ENCODE measurements around the gene CWC25.

The CWC25 gene

DNA sequence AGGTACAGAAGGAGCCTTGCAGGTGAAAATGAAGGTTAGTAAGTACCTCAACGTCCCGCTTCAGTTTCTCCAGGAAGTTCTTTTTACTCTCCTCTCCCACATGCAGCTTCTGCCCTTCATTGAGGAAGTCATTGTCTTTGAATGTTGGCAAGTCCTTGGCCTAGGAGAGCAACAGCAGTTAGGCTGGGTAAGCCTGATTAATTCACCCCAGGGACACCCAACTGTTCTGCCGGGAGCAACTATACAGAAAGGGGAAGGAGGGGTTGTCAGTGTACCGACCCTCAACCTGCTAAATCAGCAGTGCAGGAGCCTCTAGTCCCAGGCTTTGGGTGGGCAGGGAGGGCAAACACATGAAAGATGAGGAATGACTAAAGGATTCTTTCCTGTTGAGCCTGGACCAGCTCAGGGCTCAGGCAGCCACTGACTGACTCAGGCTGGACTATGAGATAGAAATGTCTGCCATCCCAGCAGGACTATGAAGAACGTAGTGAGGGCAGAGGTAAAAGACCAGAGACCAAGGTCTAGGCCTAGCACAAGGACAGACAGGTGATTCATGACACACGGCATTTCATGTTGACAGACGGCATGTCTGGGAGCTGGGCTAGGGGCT, 47.4 kb downstream of the CWC25 start:
- Histone ChIP-seq H3K9me3 (ENCODE audit: control insufficient read depth, insufficient read depth, low read depth, low read length) (no peaks in the 10 kb centered on the region), H3K4me1 (ENCODE audit: control insufficient read depth, insufficient read depth, low read length) (no peaks in the 10 kb centered on the region), H3K4me3 (ENCODE audit: low read depth, low read length) (no peak overlapping the region), H3K9ac (ENCODE audit: low read length) (no peak overlapping the region), H3K27ac (ENCODE audit: low read depth, low read length) (no peak overlapping the region), H3K36me3 (ENCODE audit: control insufficient read depth, insufficient read depth, low read length) (peaks cover 93% of the 10 kb centered on the region), H3K27me3 (ENCODE audit: control insufficient read depth, insufficient read depth, low read length) (no peaks in the 10 kb centered on the region)

DNA sequence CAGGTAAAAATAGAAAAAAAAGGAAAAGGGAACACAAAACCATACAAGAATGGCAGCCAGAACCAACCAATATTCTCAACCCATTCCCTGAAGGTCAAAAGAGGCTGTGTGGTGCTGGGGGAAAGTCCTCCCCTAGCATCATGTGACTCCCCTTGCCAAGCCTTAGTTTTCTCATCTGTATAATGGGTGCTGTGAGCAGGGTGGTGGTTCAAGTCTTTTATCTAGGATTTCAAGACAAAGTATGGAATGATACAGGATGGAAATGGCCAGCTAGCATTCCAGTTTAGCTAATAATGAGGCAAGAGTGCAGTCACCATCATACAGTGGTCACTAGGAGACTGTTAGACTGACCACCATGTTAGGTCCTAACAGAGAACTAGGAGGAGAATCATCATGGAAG, 51.9 kb downstream of the CWC25 start:
- H3K9ac ChIP-seq (ENCODE audit: low read length): no peak overlapping the region
- peaks cover 92% of the 10 kb centered on the region for H3K36me3 ChIP-seq (ENCODE audit: control insufficient read depth, insufficient read depth, low read length)
- H3K4me1 ChIP-seq (ENCODE audit: control insufficient read depth, insufficient read depth, low read length): no peaks in the 10 kb centered on the region
- no peak overlapping the region for H3K27ac ChIP-seq (ENCODE audit: low read depth, low read length)
- no peak overlapping the region for H3K4me3 ChIP-seq (ENCODE audit: low read depth, low read length)
- no peaks in the 10 kb centered on the region for H3K9me3 ChIP-seq (ENCODE audit: control insufficient read depth, insufficient read depth, low read depth, low read length)
- no peaks in the 10 kb centered on the region for H3K27me3 ChIP-seq (ENCODE audit: control insufficient read depth, insufficient read depth, low read length)

DNA sequence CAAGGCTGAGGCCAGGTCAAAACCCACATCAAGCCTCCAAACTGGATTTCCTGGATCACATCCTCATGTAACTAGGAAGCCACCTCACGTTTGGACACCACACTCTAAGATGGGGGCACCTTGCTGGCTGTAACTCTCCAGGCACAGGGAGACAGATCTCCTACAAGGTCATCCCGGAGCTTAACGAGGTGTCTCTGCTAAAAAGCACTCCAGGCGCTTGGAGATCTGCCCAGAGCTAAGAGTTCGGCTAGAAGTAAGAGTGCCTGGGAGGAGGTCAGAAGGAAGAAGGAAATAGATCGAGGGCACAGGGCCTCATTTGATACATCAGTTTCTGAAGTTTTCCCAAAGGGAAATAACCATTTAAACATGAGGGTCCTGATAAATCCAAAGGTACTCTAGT, 56.7 kb downstream of the CWC25 start:
- Histone ChIP-seq H3K9me3 (ENCODE audit: control insufficient read depth, insufficient read depth, low read depth, low read length) (no peaks in the 10 kb centered on the region), H3K27ac (ENCODE audit: low read depth, low read length) (no peak overlapping the region), H3K4me3 (ENCODE audit: low read depth, low read length) (no peak overlapping the region), H3K4me1 (ENCODE audit: control insufficient read depth, insufficient read depth, low read length) (no peaks in the 10 kb centered on the region), H3K36me3 (ENCODE audit: control insufficient read depth, insufficient read depth, low read length) (peaks cover 96% of the 10 kb centered on the region), H3K27me3 (ENCODE audit: control insufficient read depth, insufficient read depth, low read length) (no peaks in the 10 kb centered on the region), H3K9ac (ENCODE audit: low read length) (no peak overlapping the region)

DNA sequence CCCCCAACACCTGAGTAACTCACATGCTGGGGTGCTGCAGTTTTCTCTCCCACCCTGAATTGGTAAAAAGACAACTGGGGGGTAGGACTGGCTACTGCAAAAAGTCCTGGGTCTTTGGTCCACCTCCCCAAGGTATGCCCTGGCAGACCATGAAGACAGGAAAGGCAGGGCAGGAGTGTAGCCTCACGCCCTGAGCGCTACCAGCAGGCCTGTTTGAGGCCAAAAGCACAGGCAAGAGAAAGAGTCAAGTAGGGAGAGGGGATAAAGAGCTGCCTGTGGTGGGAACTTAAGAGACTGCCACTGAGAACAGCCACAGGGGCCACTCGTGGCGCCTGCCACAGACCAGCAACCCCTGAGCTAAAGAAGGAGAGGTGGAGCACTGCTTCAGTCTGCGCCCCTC, 58.8 kb downstream of the CWC25 start:
- H3K36me3 ChIP-seq (ENCODE audit: control insufficient read depth, insufficient read depth, low read length): peaks cover 94% of the 10 kb centered on the region
- no peak overlapping the region for H3K27ac ChIP-seq (ENCODE audit: low read depth, low read length)

DNA sequence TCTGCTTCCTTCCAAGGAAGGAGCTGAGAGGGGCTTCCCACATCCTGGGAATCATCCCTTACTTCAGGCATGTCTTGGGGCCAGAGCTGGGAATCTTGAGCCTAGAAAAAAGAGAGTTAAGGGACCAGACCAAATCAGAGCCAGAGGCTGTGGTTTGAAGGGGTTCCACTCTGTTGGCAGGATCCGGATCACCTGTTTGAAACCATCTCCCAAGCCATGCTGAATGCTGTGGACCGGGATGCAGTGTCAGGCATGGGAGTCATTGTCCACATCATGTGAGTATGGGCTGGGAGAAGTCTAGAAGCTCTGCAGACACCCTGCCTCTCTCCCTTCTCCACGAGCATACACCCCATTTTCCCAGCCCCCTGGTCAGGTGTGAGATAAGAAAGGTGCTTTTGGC, 62.9 kb downstream of the CWC25 start:
- no peak overlapping the region for H3K27ac ChIP-seq (ENCODE audit: low read depth, low read length)
- peaks cover 84% of the 10 kb centered on the region for H3K36me3 ChIP-seq (ENCODE audit: control insufficient read depth, insufficient read depth, low read length)
- H3K9me3 ChIP-seq (ENCODE audit: control insufficient read depth, insufficient read depth, low read depth, low read length): no peaks in the 10 kb centered on the region
- no peaks in the 10 kb centered on the region for H3K27me3 ChIP-seq (ENCODE audit: control insufficient read depth, insufficient read depth, low read length)
- H3K9ac ChIP-seq (ENCODE audit: low read length): no peak overlapping the region
- no peaks in the 10 kb centered on the region for H3K4me1 ChIP-seq (ENCODE audit: control insufficient read depth, insufficient read depth, low read length)
- no peak overlapping the region for H3K4me3 ChIP-seq (ENCODE audit: low read depth, low read length)

More for the DNA sequence above, 58.8 kb downstream of the CWC25 start:
- Histone ChIP-seq H3K9ac (ENCODE audit: low read length) (no peak overlapping the region), H3K27me3 (ENCODE audit: control insufficient read depth, insufficient read depth, low read length) (no peaks in the 10 kb centered on the region), H3K4me1 (ENCODE audit: control insufficient read depth, insufficient read depth, low read length) (no peaks in the 10 kb centered on the region), H3K9me3 (ENCODE audit: control insufficient read depth, insufficient read depth, low read depth, low read length) (no peaks in the 10 kb centered on the region), H3K4me3 (ENCODE audit: low read depth, low read length) (no peak overlapping the region)

DNA sequence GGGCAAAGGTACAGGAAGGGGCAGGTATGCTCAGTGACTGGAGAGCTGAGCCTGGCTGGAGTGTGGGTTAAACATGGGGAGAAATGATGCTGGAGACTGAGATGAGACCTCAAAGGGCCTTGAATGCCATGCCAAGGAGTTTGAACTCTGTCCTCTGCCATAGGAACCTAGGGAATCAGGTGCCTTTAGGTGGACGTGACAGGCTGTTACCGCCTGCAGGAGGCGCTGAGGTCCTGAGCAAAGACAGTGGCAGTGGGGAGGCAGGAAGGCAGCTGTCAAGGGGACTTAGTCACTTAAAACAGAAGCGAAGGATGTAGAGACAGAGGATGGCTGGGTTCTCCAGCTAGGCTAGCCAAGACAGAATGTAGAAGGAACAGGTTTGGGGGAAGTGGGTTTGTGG, 63.5 kb downstream of the CWC25 start:
- Histone ChIP-seq H3K4me1 (ENCODE audit: control insufficient read depth, insufficient read depth, low read length) (no peaks in the 10 kb centered on the region), H3K4me3 (ENCODE audit: low read depth, low read length) (no peak overlapping the region), H3K36me3 (ENCODE audit: control insufficient read depth, insufficient read depth, low read length) (peaks cover 77% of the 10 kb centered on the region)

DNA sequence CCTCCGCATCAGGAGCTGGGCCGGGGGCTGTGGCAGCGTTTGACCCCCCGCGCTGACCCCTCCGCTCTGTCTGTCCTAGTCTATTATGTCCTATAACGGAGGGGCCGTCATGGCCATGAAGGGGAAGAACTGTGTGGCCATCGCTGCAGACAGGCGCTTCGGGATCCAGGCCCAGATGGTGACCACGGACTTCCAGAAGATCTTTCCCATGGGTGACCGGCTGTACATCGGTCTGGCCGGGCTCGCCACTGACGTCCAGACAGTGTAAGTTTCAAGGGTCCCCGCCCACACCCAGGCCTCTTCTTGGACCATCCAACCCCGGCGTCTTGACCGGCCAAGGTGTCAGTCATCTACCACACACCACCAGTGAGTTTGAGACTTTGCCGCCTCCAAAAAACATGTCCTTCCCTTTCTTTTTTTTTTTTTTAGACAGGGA, 72.0 kb downstream of the CWC25 start:
- H3K4me1 ChIP-seq (ENCODE audit: control insufficient read depth, insufficient read depth, low read length): 0 out of 2 replicates have a peak, but pooled peaks cover 4% of the 10 kb centered on the region
- no peaks in the 10 kb centered on the region for H3K9me3 ChIP-seq (ENCODE audit: control insufficient read depth, insufficient read depth, low read depth, low read length)
- H3K27ac ChIP-seq (ENCODE audit: low read depth, low read length): peak overlapping the region; percentile 36; the same call in 1 of the 2 replicates
- peaks cover 30% of the 10 kb centered on the region for H3K36me3 ChIP-seq (ENCODE audit: control insufficient read depth, insufficient read depth, low read length)
- peak overlapping the region; percentile 90 for H3K9ac ChIP-seq (ENCODE audit: low read length)
- peaks cover 8% of the 10 kb centered on the region for H3K27me3 ChIP-seq (ENCODE audit: control insufficient read depth, insufficient read depth, low read length)
- H3K4me3 ChIP-seq (ENCODE audit: low read depth, low read length): peak overlapping the region; percentile 87

More for the DNA sequence above, 63.5 kb downstream of the CWC25 start:
- Histone ChIP-seq H3K9ac (ENCODE audit: low read length) (no peak overlapping the region), H3K27me3 (ENCODE audit: control insufficient read depth, insufficient read depth, low read length) (no peaks in the 10 kb centered on the region), H3K9me3 (ENCODE audit: control insufficient read depth, insufficient read depth, low read depth, low read length) (no peaks in the 10 kb centered on the region), H3K27ac (ENCODE audit: low read depth, low read length) (no peak overlapping the region)

DNA sequence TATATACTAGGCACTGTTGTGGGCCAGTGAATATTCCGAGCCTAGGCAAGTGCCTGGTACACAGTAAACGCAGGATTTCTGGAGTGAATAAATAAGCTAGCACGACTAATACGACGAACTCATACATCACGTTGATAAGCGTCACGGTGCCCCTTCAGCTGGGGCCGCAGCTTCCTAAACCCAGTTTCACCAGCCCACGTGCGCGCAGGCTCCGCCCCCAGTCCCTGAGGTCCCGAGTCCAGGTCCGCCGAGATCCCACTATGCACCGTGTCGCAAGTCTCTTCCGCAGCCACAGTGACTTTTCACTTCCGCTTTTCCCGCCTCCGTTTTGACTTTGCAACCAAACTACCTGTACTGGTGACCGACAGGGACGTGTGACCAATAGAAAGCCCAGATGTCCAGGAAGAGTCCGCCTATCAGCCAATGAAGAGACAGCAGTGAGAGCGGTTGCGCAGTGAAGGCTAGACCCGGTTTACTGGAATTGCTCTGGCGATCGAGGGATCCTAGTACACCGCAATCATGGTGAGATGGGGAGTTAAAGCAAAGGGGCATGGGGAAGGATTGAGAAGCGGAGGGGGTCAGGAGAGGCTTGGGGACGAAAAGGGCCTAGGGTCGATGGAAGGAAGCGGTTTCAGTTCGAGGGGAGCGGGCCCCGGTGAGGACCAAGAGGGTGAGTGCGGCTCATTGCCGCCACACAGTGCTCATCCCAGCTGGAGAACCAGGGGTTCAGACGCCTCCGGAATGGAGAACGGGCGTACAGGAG, 72.6 kb downstream of the CWC25 start, which contains the start of gene PSMB3:
Gene PSMB3, plus strand, starts transcription at position 434 of the 763 bp plus-strand sequence. Its CDS starts 86 bp downstream, at position 520.
- peaks cover 8% of the 10 kb centered on the region for H3K27me3 ChIP-seq (ENCODE audit: control insufficient read depth, insufficient read depth, low read length)
- peak within 1 kb of the TSS; percentile 87 for H3K4me3 ChIP-seq (ENCODE audit: low read depth, low read length)
- H3K36me3 ChIP-seq (ENCODE audit: control insufficient read depth, insufficient read depth, low read length): peaks cover 25% of the 10 kb centered on the region
- peak within 1 kb of the TSS; percentile 36; the same call in 1 of the 2 replicates for H3K27ac ChIP-seq (ENCODE audit: low read depth, low read length)
- H3K4me1 ChIP-seq (ENCODE audit: control insufficient read depth, insufficient read depth, low read length): 0 out of 2 replicates have a peak, but pooled peaks cover 4% of the 10 kb centered on the region
- no peaks in the 10 kb centered on the region for H3K9me3 ChIP-seq (ENCODE audit: control insufficient read depth, insufficient read depth, low read depth, low read length)
- H3K9ac ChIP-seq (ENCODE audit: low read length): peak within 1 kb of the TSS; percentile 90

DNA sequence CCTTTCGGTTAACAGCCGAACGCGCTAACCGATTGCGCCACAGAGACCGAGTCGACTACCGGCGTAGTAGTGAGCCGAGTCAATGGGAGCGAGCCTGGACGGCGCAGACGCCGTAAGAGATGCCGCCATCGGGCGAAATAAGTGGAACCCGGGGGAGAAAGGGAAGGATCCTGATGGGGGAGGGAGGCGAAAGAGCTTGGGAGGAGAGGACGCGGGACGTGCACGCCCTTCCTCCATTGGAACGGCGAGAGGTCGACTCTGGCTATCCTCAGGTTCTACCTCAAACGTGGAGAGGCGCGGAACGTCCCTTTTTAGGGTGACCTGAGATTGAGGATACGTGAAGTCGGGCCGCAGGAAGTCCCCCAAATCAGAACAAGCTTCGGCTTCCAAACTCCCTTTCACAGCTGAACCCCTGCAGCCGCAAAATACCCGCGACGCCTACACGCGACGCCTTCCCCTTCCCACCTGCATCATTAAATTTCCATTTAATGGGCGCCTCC, 73.3 kb downstream of the CWC25 start:
- Histone ChIP-seq H3K36me3 (ENCODE audit: control insufficient read depth, insufficient read depth, low read length) (peaks cover 25% of the 10 kb centered on the region), H3K4me3 (ENCODE audit: low read depth, low read length) (peak overlapping the region; percentile 87), H3K9ac (ENCODE audit: low read length) (peak overlapping the region; percentile 83), H3K9me3 (ENCODE audit: control insufficient read depth, insufficient read depth, low read depth, low read length) (no peaks in the 10 kb centered on the region), H3K27me3 (ENCODE audit: control insufficient read depth, insufficient read depth, low read length) (peaks cover 8% of the 10 kb centered on the region), H3K27ac (ENCODE audit: low read depth, low read length) (peak overlapping the region; percentile 20; the same call in 1 of the 2 replicates), H3K4me1 (ENCODE audit: control insufficient read depth, insufficient read depth, low read length) (peaks cover 5% of the 10 kb centered on the region)

DNA sequence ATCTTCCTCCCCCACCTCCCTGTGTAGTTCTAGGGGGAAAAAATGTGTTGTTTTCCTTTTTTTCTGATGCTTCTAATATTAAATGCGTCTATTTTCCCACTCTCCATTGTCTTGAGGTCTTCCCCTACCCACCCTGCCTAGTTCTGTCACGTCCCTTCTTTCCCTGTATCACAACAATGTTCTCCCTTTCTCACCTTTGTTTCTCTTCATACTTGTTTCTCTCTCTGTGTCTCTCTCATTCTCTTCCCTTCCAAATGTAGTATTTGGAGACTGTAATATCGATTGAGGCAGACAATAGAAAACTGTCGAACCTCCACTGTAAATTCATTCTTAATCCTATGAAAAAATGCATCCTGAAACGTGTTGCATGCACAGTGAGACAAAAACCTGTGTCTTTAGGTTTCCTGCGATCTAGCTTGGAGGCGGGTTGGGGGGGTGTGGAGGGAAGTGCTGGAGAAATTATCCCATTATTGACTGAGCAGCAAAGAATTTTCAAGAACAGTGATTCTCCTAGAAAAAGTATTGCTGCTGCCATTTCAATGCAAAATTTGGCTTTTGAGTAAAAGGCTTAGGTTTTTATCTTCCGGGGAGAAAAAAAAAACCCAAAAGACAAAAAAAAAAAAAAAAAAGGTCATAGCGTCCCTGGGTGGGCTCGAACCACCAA, 73.8 kb downstream of the CWC25 start:
- Histone ChIP-seq H3K27ac (ENCODE audit: low read depth, low read length) (no peak overlapping the region), H3K4me3 (ENCODE audit: low read depth, low read length) (peak overlapping the region; percentile 87), H3K36me3 (ENCODE audit: control insufficient read depth, insufficient read depth, low read length) (peaks cover 22% of the 10 kb centered on the region), H3K4me1 (ENCODE audit: control insufficient read depth, insufficient read depth, low read length) (peaks cover 11% of the 10 kb centered on the region), H3K9ac (ENCODE audit: low read length) (peak overlapping the region; percentile 90), H3K9me3 (ENCODE audit: control insufficient read depth, insufficient read depth, low read depth, low read length) (no peaks in the 10 kb centered on the region), H3K27me3 (ENCODE audit: control insufficient read depth, insufficient read depth, low read length) (peaks cover 8% of the 10 kb centered on the region)

Measured in HUES6 (cell line).